Cardiac fibroblast (primary cell): Measurements from ENCODE around the gene PRG3.

Source experiments
- DNase-seq, 2 donors: peaks; one replicate each; pipeline versions ENCODE4 v3.0.0 to v3.0.0-alpha.2; 2010; ENCODE audit warnings: low read depth in 2 of 2
- H3K4me3 ChIP-seq, 2 donors: replicated peaks in 1 of 2; 1 replicate in 1 of 2; 2 replicates in 1 of 2; pipeline ENCODE4 v1.5.1; 2011; ENCODE audit warnings: low read depth in 2 of 2, low read length in 2 of 2, mild to moderate bottlenecking in 2 of 2, moderate library complexity in 1 of 2
- CTCF ChIP-seq: IDR thresholded peaks from one replicate; pipeline ENCODE4 v1.5.1; 2011; ENCODE audit warnings: low read depth, mild to moderate bottlenecking, low read length, inconsistent platforms

Gene PRG3

DNA sequence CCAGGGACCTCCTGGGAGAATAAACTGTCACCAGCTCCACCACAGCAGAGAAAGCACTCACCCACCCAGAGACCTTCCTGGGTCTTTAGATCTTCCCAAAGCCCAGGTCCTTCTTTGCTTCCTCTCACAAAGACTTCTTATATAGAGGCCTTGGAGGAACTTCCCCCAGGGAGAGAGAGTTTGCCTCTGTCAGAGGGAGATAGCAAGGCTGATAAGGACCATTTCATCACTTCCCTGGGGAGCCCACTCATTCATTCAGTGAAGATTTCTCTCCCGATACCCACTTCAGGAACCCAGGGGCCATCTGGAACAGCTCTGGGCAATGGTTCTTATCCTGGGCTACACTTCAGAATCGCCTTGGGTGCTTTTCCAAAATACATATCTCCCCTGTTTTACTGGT is 9.6 kb upstream of the PRG3 start, which contains the start of gene PRG2:
TSS of gene PRG2 (minus strand) at position 116 of the 400 bp plus-strand sequence. CDS start 706 bp downstream, outside the sequence.
- no peak for DNase-seq
- TF ChIP-seq CTCF = no peak
- no peak within 1 kb of the TSS for H3K4me3 ChIP-seq

DNA sequence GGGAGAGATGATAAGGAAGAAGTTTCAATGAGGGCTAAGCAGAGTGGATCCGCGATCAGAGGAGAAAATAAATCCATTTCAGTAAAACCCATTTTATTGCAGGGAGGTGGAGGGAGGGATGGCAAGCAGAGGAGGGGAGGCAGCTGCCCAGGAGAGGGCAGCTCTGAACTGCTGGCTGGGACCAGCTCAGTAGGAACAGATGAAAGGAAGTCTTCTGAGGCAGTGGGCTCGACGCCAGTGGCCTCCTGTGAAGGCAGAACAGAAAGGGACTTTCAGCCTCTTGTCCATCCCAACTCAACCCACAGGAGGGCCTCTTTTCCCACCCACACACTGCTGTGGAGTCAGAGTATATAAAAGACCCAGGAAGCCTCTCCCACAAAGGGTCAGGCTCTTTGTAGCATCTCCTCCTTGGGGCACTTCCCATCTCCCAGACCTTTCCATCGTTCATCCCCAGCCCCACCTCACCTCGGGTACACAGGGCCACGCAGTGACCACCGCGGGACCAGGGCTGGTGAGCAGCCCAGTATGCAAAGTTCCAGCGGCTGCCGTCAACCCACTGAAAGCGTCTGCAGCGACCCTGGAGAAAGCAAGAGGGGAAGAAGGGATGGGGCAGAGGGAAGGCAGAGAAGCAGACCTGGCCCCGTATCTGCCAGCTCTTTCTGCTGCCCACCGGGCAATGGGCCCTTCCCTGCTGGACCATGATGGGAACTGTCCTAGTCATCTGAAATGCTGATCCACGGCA is 6.5 kb upstream of the PRG3 start:
- H3K4me3 ChIP-seq = no peak overlapping the region
- no peak for TF ChIP-seq CTCF
- peak in 1 of 2 donors; percentile 62 for DNase-seq

- TF ChIP-seq CTCF = no peak
- no peak overlapping the region for H3K4me3 ChIP-seq
- no peak for DNase-seq
These were observed 5.4 kb upstream of the PRG3 start for GRCh38 chr11:57386178-57386940.

GRCh38 chr11:57379732-57380131 is 1.2 kb downstream of the PRG3 start:
- TF ChIP-seq CTCF = no peak
- DNase-seq = peak; percentile 22 to 24

GRCh38 chr11:57378186-57378585 is 2.8 kb downstream of the PRG3 start:
- DNase-seq = no peak
- no peak overlapping the region for H3K4me3 ChIP-seq
- no peak for TF ChIP-seq CTCF

More at GRCh38 chr11:57379732-57380131, 1.2 kb downstream of the PRG3 start:
- H3K4me3 ChIP-seq = no peak overlapping the region

GRCh38 chr11:57377107-57377506 is 3.8 kb downstream of the PRG3 start:
- TF ChIP-seq CTCF = no peak
- no peak overlapping the region for H3K4me3 ChIP-seq
- no peak for DNase-seq
